ENCODE results near the gene PHACTR3.

The PHACTR3 gene

GRCh38 chr20:59813126-59813947, 209.0 kb downstream of the PHACTR3 start:
- Histone ChIP-seq H4K8ac (ENCODE audit: low read length) (no peak overlapping the region), H3K4ac (ENCODE audit: low read depth in 1 of 2, low read length in 2 of 2) (no peak overlapping the region), H3K27ac (ENCODE audit: low read length, poor library complexity, severe bottlenecking) (no peak overlapping the region), H2AFZ (ENCODE audit: low read depth, low read length) (no peak overlapping the region), H2BK5ac (ENCODE audit: low read depth, low read length, poor library complexity, severe bottlenecking) (no peak overlapping the region), H2AK5ac (ENCODE audit: low read length, severe bottlenecking) (no peak overlapping the region), H3K36me3 (ENCODE audit: control insufficient read depth in 1 of 2, insufficient read depth in 2 of 2, low read depth in 1 of 2, low read length in 2 of 2) (no peaks in the 10 kb centered on the region), H2BK120ac (ENCODE audit: low read depth, low read length) (no peak overlapping the region), H4K91ac (ENCODE audit: low read length) (no peak overlapping the region), H2BK15ac (ENCODE audit: low read depth, poor library complexity, severe bottlenecking) (no peak overlapping the region), H3K4me1 (ENCODE audit: control insufficient read depth, insufficient read depth, low read depth, low read length) (no peaks in the 10 kb centered on the region), H3K18ac (ENCODE audit: low read depth in 1 of 2, low read length in 2 of 2) (no peak overlapping the region), H3K9me3 (ENCODE audit: control insufficient read depth, low read length) (no peaks in the 10 kb centered on the region), H3K4me3 (ENCODE audit: insufficient read depth in 1 of 2, low read depth in 1 of 2, low read length in 2 of 2) (no peak overlapping the region), H3K27me3 (ENCODE audit: control insufficient read depth in 1 of 2, insufficient read depth in 1 of 2, low read length in 2 of 2) (peaks cover 0 to 32% of the 10 kb centered on the region in 2 experiments), H3K79me1 (replicated peaks; ENCODE audit: low read length, poor library complexity, severe bottlenecking) (no peaks in the 10 kb centered on the region), H3K14ac (ENCODE audit: low read length in 2 of 2) (no peak overlapping the region), H2BK12ac (ENCODE audit: low read length in 2 of 2) (no peak overlapping the region), H3K23ac (ENCODE audit: low read length in 2 of 2) (no peak overlapping the region), H3K9ac (ENCODE audit: low read length) (no peak overlapping the region), H3K4me2 (ENCODE audit: low read length, poor library complexity, severe bottlenecking) (no peak overlapping the region)
- no peak for DNase-seq
- 76% methylated on average over 18 of the region's 18 CpGs for WGBS

GRCh38 chr20:59813948-59814839, 209.9 kb downstream of the PHACTR3 start:
- no peak for DNase-seq
- no peaks in the 10 kb centered on the region for H3K4me1 ChIP-seq (ENCODE audit: control insufficient read depth, insufficient read depth, low read depth, low read length)

GRCh38 chr20:59814840-59815340, 210.6 kb downstream of the PHACTR3 start:
- 60% methylated on average over 8 of the region's 8 CpGs for WGBS
- no peak overlapping the region for H2BK12ac ChIP-seq (ENCODE audit: low read length in 2 of 2)
- H3K4me3 ChIP-seq (ENCODE audit: insufficient read depth in 1 of 2, low read depth in 1 of 2, low read length in 2 of 2), result no peak overlapping the region

More at GRCh38 chr20:59813948-59814839, 209.9 kb downstream of the PHACTR3 start:
- H4K8ac ChIP-seq (ENCODE audit: low read length), result no peak overlapping the region
- no peak overlapping the region for H2BK12ac ChIP-seq (ENCODE audit: low read length in 2 of 2)
- H3K4me3 ChIP-seq (ENCODE audit: insufficient read depth in 1 of 2, low read depth in 1 of 2, low read length in 2 of 2), result no peak overlapping the region
- no peak overlapping the region for H3K4ac ChIP-seq (ENCODE audit: low read depth in 1 of 2, low read length in 2 of 2)
- no peak overlapping the region for H2BK15ac ChIP-seq (ENCODE audit: low read depth, poor library complexity, severe bottlenecking)
- 65% methylated on average over 21 of the region's 21 CpGs for WGBS
- H2AFZ ChIP-seq (ENCODE audit: low read depth, low read length), result no peak overlapping the region
- no peaks in the 10 kb centered on the region for H3K79me1 ChIP-seq (replicated peaks; ENCODE audit: low read length, poor library complexity, severe bottlenecking)
- H3K14ac ChIP-seq (ENCODE audit: low read length in 2 of 2), result no peak overlapping the region
- H2BK5ac ChIP-seq (ENCODE audit: low read depth, low read length, poor library complexity, severe bottlenecking), result no peak overlapping the region
- no peak overlapping the region for H3K9ac ChIP-seq (ENCODE audit: low read length)
- H3K18ac ChIP-seq (ENCODE audit: low read depth in 1 of 2, low read length in 2 of 2), result no peak overlapping the region
- H3K36me3 ChIP-seq (ENCODE audit: control insufficient read depth in 1 of 2, insufficient read depth in 2 of 2, low read depth in 1 of 2, low read length in 2 of 2), result no peaks in the 10 kb centered on the region
- H3K4me2 ChIP-seq (ENCODE audit: low read length, poor library complexity, severe bottlenecking), result no peak overlapping the region
- peaks cover 0 to 36% of the 10 kb centered on the region in 2 experiments for H3K27me3 ChIP-seq (ENCODE audit: control insufficient read depth in 1 of 2, insufficient read depth in 1 of 2, low read length in 2 of 2)
- H2BK120ac ChIP-seq (ENCODE audit: low read depth, low read length), result no peak overlapping the region
- no peak overlapping the region for H3K23ac ChIP-seq (ENCODE audit: low read length in 2 of 2)
- no peak overlapping the region for H2AK5ac ChIP-seq (ENCODE audit: low read length, severe bottlenecking)
- no peak overlapping the region for H3K27ac ChIP-seq (ENCODE audit: low read length, poor library complexity, severe bottlenecking)
- no peaks in the 10 kb centered on the region for H3K9me3 ChIP-seq (ENCODE audit: control insufficient read depth, low read length)
- H4K91ac ChIP-seq (ENCODE audit: low read length), result no peak overlapping the region

More at GRCh38 chr20:59814840-59815340, 210.6 kb downstream of the PHACTR3 start:
- DNase-seq, result no peak
- no peak overlapping the region for H3K4ac ChIP-seq (ENCODE audit: low read depth in 1 of 2, low read length in 2 of 2)
- H3K18ac ChIP-seq (ENCODE audit: low read depth in 1 of 2, low read length in 2 of 2), result no peak overlapping the region
- H4K91ac ChIP-seq (ENCODE audit: low read length), result no peak overlapping the region
- H2BK5ac ChIP-seq (ENCODE audit: low read depth, low read length, poor library complexity, severe bottlenecking), result no peak overlapping the region
- H3K9ac ChIP-seq (ENCODE audit: low read length), result no peak overlapping the region
- no peak overlapping the region for H2BK120ac ChIP-seq (ENCODE audit: low read depth, low read length)
- H3K27ac ChIP-seq (ENCODE audit: low read length, poor library complexity, severe bottlenecking), result no peak overlapping the region
- H3K9me3 ChIP-seq (ENCODE audit: control insufficient read depth, low read length), result no peaks in the 10 kb centered on the region
- peaks cover 0 to 36% of the 10 kb centered on the region in 2 experiments for H3K27me3 ChIP-seq (ENCODE audit: control insufficient read depth in 1 of 2, insufficient read depth in 1 of 2, low read length in 2 of 2)
- H3K4me2 ChIP-seq (ENCODE audit: low read length, poor library complexity, severe bottlenecking), result no peak overlapping the region
- no peaks in the 10 kb centered on the region for H3K36me3 ChIP-seq (ENCODE audit: control insufficient read depth in 1 of 2, insufficient read depth in 2 of 2, low read depth in 1 of 2, low read length in 2 of 2)
- no peak overlapping the region for H3K14ac ChIP-seq (ENCODE audit: low read length in 2 of 2)
- no peak overlapping the region for H2AFZ ChIP-seq (ENCODE audit: low read depth, low read length)
- H3K23ac ChIP-seq (ENCODE audit: low read length in 2 of 2), result no peak overlapping the region
- H2BK15ac ChIP-seq (ENCODE audit: low read depth, poor library complexity, severe bottlenecking), result no peak overlapping the region
- no peak overlapping the region for H2AK5ac ChIP-seq (ENCODE audit: low read length, severe bottlenecking)
- no peaks in the 10 kb centered on the region for H3K4me1 ChIP-seq (ENCODE audit: control insufficient read depth, insufficient read depth, low read depth, low read length)
- H4K8ac ChIP-seq (ENCODE audit: low read length), result no peak overlapping the region
- no peaks in the 10 kb centered on the region for H3K79me1 ChIP-seq (replicated peaks; ENCODE audit: low read length, poor library complexity, severe bottlenecking)
